HepG2 (cell line): ENCODE measurements around the gene TH. TPM values are rescaled to one million over a fixed set of nuclear protein-coding genes. Genes with fewer than 3 reads are reported as not detected.

Experiments
- ATAC-seq: fragments of 200-7000 bp; cut with Tn5 transposase; 3 replicates; pipeline ENCODE4 v1.9.1; 2020; ENCODE audit warnings: mild to moderate bottlenecking, moderate library complexity
- BruUV-seq: library from RNA; stranded (reverse); fragments of 400-500 nt; replicated peaks from 2 replicates; lab custom pipeline; 2021; lab: Mats Ljungman, UMichigan
- CTCF ChIA-PET: fragments of 300-600 bp; formaldehyde crosslinking; extraction: SDS; loops from one replicate; lab custom pipeline; 2021; ENCODE audit warnings: low total read pairs, inconsistent platforms, low intra/inter-chr PET ratio; lab: Yijun Ruan, JAX
- POLR2A ChIA-PET: fragments of 350-600 bp; sonication (Branson Sonifier 250); formaldehyde crosslinking; loops from one replicate; lab custom pipeline; 2020; ENCODE audit warnings: antibody characterized with exemption, inconsistent platforms; lab: Yijun Ruan, JAX
- DNase-seq: peaks from one replicate; pipeline ENCODE4 v3.0.0-alpha.2; 2015; ENCODE audit warnings: low spot score
- FAIRE-seq: peaks from 3 replicates; lab custom pipeline; 2011; peaks lifted over from hg19 to GRCh38; lab: Jason Lieb, UNC
- H2AFZ ChIP-seq: one replicate; pipeline ENCODE4 v1.6.1; 2011; ENCODE audit warnings: low read length, inconsistent platforms
- H3K27ac ChIP-seq: fragments of 300-600 bp; 3 replicates; pipeline ENCODE4 v1.8.0; 2011; ENCODE audit warnings: mixed run types, mild to moderate bottlenecking, mixed read lengths, low read length, inconsistent platforms; ENCODE audit not compliant: insufficient read depth; ENCODE audit errors: extremely low read length
- H3K27me3 ChIP-seq, 2 experiments: fragments of 200-600 bp in 1 of 2; 2 replicates in 1 of 2; 3 replicates in 1 of 2; pipeline versions ENCODE4 v1.6.0 to v1.8.0; 2011; ENCODE audit warnings: low read length in 2 of 2, mild to moderate bottlenecking in 2 of 2, moderate library complexity in 2 of 2, inconsistent platforms in 1 of 2; ENCODE audit not compliant: insufficient read depth in 2 of 2, control insufficient read depth in 1 of 2
- H3K36me3 ChIP-seq, 2 experiments: fragments of 200-600 bp in 1 of 2; replicated peaks in 1 of 2; 2 replicates in 1 of 2; 3 replicates in 1 of 2; pipeline versions ENCODE4 v1.5.1 to v1.8.0; 2011; ENCODE audit warnings: low read length in 2 of 2, inconsistent platforms in 1 of 2; ENCODE audit not compliant: insufficient read depth in 2 of 2, control insufficient read depth in 1 of 2
- H3K4me1 ChIP-seq: 2 replicates; pipeline ENCODE4 v1.5.1; 2012; ENCODE audit warnings: low read length, inconsistent platforms; ENCODE audit not compliant: insufficient read depth
- H3K4me2 ChIP-seq: 2 replicates; pipeline ENCODE4 v1.6.0; 2011; ENCODE audit warnings: low read depth, low read length, inconsistent platforms
- H3K4me3 ChIP-seq, 3 experiments: fragments of 200-600 bp in 1 of 3; sonication (generic), shearing (Covaris generic) in 1 of 3; replicated peaks in 1 of 3; 2 replicates each; pipeline ENCODE4 v1.5.1; 2011 to 2016; ENCODE audit warnings: low read length in 3 of 3, inconsistent platforms in 2 of 3, low read depth in 2 of 3, mild to moderate bottlenecking in 2 of 3, control low read depth in 1 of 3, mixed read lengths in 1 of 3; ENCODE audit not compliant: insufficient read depth in 1 of 3
- H3K79me2 ChIP-seq: one replicate; pipeline ENCODE4 v1.6.1; 2011; ENCODE audit warnings: low read length, inconsistent platforms; ENCODE audit not compliant: insufficient read depth
- H3K9ac ChIP-seq: 2 replicates; pipeline ENCODE4 v1.6.0; 2011; ENCODE audit warnings: mild to moderate bottlenecking, low read depth, low read length, inconsistent platforms; ENCODE audit not compliant: insufficient read depth
- H3K9me3 ChIP-seq: 2 replicates; pipeline ENCODE4 v1.5.1; 2012; ENCODE audit warnings: mild to moderate bottlenecking, low read length
- H4K20me1 ChIP-seq: 2 replicates; pipeline ENCODE4 v1.6.0; 2011; ENCODE audit warnings: inconsistent platforms, mild to moderate bottlenecking, low read length, moderate library complexity; ENCODE audit not compliant: insufficient read depth
- AHDC1 ChIP-seq: sonication (generic); formaldehyde crosslinking; IDR thresholded peaks from 2 replicates; pipeline ENCODE4 v1.5.1; 2020; ENCODE audit warnings: mild to moderate bottlenecking, missing genetic modification reagents, borderline replicate concordance
- ATF5 ChIP-seq: sonication (generic); formaldehyde crosslinking; IDR thresholded peaks from 2 replicates; pipeline ENCODE4 v1.4.0; 2020; ENCODE audit warnings: mild to moderate bottlenecking, low read depth, missing genetic modification reagents
- ERF ChIP-seq: IDR thresholded peaks from 2 replicates; pipeline ENCODE4 v1.6.1; 2018; ENCODE audit warnings: missing biosample characterization, missing genetic modification reagents
- FOXP1 ChIP-seq, 2 experiments: fragments of 450-650 bp in 1 of 2; IDR thresholded peaks; 2 replicates each; pipeline ENCODE4 v1.6.1; 2017 to 2018; ENCODE audit warnings: antibody characterized with exemption in 1 of 2
- MYPOP ChIP-seq: sonication (generic); formaldehyde crosslinking; IDR thresholded peaks from 2 replicates; pipeline ENCODE4 v1.8.1; 2023; ENCODE audit warnings: mild to moderate bottlenecking, moderate library complexity, missing genetic modification reagents
- TCF12 ChIP-seq, 2 experiments: fragments of 450-650 bp in 1 of 2; sonication (generic) in 1 of 2; formaldehyde crosslinking in 1 of 2; IDR thresholded peaks; 2 replicates each; pipeline versions ENCODE4 v1.6.1 to v1.8.0; 2017 to 2022; ENCODE audit warnings: antibody characterized with exemption in 1 of 2, mild to moderate bottlenecking in 1 of 2, missing genetic modification reagents in 1 of 2, moderate library complexity in 1 of 2
- ZFP82 ChIP-seq: sonication (generic); formaldehyde crosslinking; IDR thresholded peaks from 2 replicates; pipeline ENCODE4 v1.5.1; 2020; ENCODE audit warnings: mild to moderate bottlenecking, missing genetic modification reagents, borderline replicate concordance
- ZNF101 ChIP-seq: sonication (generic); formaldehyde crosslinking; IDR thresholded peaks from 2 replicates; pipeline ENCODE4 v1.4.0; 2020; ENCODE audit warnings: mild to moderate bottlenecking, low read depth, missing genetic modification reagents, borderline replicate concordance
- ZNF691 ChIP-seq: sonication (generic); formaldehyde crosslinking; IDR thresholded peaks from 2 replicates; pipeline ENCODE4 v1.4.0; 2020; ENCODE audit warnings: missing genetic modification reagents, low read depth, mild to moderate bottlenecking, borderline replicate concordance
- ZNF788 ChIP-seq: sonication (generic); formaldehyde crosslinking; IDR thresholded peaks from 2 replicates; pipeline ENCODE4 v1.5.0; 2020; ENCODE audit warnings: mild to moderate bottlenecking, missing genetic modification reagents, borderline replicate concordance
- WGBS: methylation state at CpG from one replicate; pipeline ENCODE4 v1.1.6; 2017; ENCODE audit warnings: low lambda C conversion rate; 5-methylcytosine and 5-hydroxymethylcytosine counted together
- in situ Hi-C: cut with HindIII; loops from 2 replicates; pipeline ENCODE4 v1.10.0; 2017; ENCODE audit warnings: low pct_unique_long_range_greater_than_20kb; ENCODE audit not compliant: extremely low pct_ligation_motif_present
- intact Hi-C: fragments of 100-400 bp; cut with micrococcal nuclease; formaldehyde crosslinking; loops from one replicate; pipeline ENCODE4 v1.10.0; 2022; ENCODE audit not compliant: unreplicated experiment
- polyA plus RNA-seq, 8 experiments: library from polyadenylated mRNA; depleted of rRNA in 3 of 8; stranded (reverse) in 7 of 8; unstranded in 1 of 8; fragments of >200 nt; fragmentation: Illumina TruSeq in 4 of 8; extraction: Trizol in 4 of 8; gene quantifications; 2 replicates each; pipeline versions ENCODE4 v1.2.1 to v1.2.3, GENCODE V29; 2011 to 2016; ENCODE audit warnings: low read depth in 4 of 8, missing spikeins in 1 of 8, mixed read lengths in 1 of 8; ENCODE audit not compliant: insufficient read depth in 1 of 8
- total RNA-seq, 5 experiments: library from RNA; depleted of rRNA; stranded (reverse); fragments of >200 nt; fragmentation: Illumina TruSeq; extraction: Trizol; gene quantifications; 2 replicates each; pipeline ENCODE4 v1.2.3, GENCODE V29; 2016; ENCODE audit warnings: low read depth in 1 of 5
- TF ChIP-seq, protein P1 (sequence below): sonication (generic); formaldehyde crosslinking; IDR thresholded peaks from 2 replicates; pipeline ENCODE4 v1.4.0; 2020; ENCODE audit warnings: mild to moderate bottlenecking, missing genetic modification reagents

Gene TH
- total and polyA plus RNA-seq, 2 of the 13 experiments (the other 11 are each of a cell fraction or from before 2014, with no cell fraction given): 0.36 TPM; not detected in 1

DNA sequence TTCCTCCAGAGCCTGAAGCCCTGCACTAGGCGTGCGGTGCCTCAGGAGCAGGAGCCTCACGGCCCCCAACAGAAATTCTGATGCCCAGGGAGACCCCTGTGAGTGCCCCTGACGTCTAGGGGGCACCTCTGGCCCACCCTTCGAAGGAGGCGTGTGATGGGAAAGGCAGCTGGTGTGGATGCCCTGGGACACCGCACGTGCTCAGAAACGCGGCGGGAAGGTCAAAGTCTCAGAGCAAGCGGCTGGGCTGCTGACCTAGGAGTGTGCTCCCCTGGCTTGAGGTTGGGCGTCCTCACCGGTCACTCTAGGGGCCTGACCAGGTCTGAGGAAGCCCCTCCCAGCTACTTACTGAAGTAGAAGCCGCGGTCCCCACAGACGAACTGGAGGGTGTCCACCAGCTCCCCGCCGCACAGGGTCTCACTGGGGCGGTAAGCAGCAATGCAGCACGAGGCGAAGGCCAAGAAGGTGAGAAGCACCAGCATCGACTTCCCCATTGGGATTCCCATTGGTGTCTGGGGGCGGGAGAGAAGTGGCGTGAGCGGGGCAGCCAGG lies 36.5 kb downstream of the TH start:
- Histone ChIP-seq H3K9me3 (no peaks in the 10 kb centered on the region), H3K27me3 (peaks cover 0 to 4% of the 10 kb centered on the region in 2 experiments; a peak in 2 of 5 replicates), H2AFZ (no peak overlapping the region), H3K4me1 (peaks cover 32% of the 10 kb centered on the region), H3K9ac (no peak overlapping the region), H3K36me3 (peaks cover 24 to 47% of the 10 kb centered on the region in 2 experiments; a peak in 4 of 5 replicates), H4K20me1 (peaks cover 70% of the 10 kb centered on the region), H3K27ac (peak overlapping the region; percentile 60), H3K4me3 (peak overlapping the region in 2 of 3 experiments; percentile 21 to 84; a peak in 4 of 6 replicates), H3K79me2 (peaks cover 17% of the 10 kb centered on the region), H3K4me2 (peak overlapping the region; percentile 75; the same call in 1 of the 2 replicates)
- 81% methylated on average over 23 of the region's 26 CpGs for WGBS
- intact Hi-C loops: no loop called here
- BruUV-seq: no TSS peak
- POLR2A ChIA-PET: interaction anchor here (0.5 to 6.5 kb wide), 5 partner anchors 94 to 187 kb away, joined by 3 to 39 read pairs (median 5); partner anchors contain the start of gene MRPL23
- DNase-seq (no peak), FAIRE-seq (no peak), ATAC-seq (no peak)
- CTCF ChIA-PET: no interaction called here
- in situ Hi-C loops: no loop called here
- no peak for TF ChIP-seq ERF (CRISPR knock-in tag)
- TF ChIP-seq ZNF788 (CRISPR knock-in tag): peak; percentile 6; the same call in 1 of the 2 replicates
- TF ChIP-seq ZFP82 (CRISPR knock-in tag): no peak
- peak; percentile 31; the same call in 1 of the 2 replicates for TF ChIP-seq ZNF691 (CRISPR knock-in tag)
- TF ChIP-seq, protein P1, sequence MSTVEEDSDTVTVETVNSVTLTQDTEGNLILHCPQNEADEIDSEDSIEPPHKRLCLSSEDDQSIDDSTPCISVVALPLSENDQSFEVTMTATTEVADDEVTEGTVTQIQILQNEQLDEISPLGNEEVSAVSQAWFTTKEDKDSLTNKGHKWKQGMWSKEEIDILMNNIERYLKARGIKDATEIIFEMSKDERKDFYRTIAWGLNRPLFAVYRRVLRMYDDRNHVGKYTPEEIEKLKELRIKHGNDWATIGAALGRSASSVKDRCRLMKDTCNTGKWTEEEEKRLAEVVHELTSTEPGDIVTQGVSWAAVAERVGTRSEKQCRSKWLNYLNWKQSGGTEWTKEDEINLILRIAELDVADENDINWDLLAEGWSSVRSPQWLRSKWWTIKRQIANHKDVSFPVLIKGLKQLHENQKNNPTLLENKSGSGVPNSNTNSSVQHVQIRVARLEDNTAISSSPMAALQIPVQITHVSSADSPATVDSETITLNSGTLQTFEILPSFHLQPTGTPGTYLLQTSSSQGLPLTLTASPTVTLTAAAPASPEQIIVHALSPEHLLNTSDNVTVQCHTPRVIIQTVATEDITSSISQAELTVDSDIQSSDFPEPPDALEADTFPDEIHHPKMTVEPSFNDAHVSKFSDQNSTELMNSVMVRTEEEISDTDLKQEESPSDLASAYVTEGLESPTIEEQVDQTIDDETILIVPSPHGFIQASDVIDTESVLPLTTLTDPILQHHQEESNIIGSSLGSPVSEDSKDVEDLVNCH (CRISPR knock-in tag): 0 out of 2 replicates have a peak, but pooled peaks have one; percentile 26
- no peak for TF ChIP-seq FOXP1 (IDR thresholded peaks at IDR 0.05)
- TF ChIP-seq FOXP1 (CRISPR knock-in tag; IDR thresholded peaks at IDR 0.05): no peak
- peak; percentile 31 for TF ChIP-seq AHDC1 (CRISPR knock-in tag)
- no peak for TF ChIP-seq TCF12 (IDR thresholded peaks at IDR 0.05)
- no peak for TF ChIP-seq TCF12 (CRISPR knock-in tag; IDR thresholded peaks at IDR 0.05)
- no peak for TF ChIP-seq MYPOP
- TF ChIP-seq ZNF101 (CRISPR knock-in tag): no peak
- 0 out of 2 replicates have a peak, but pooled peaks have one; percentile 10 for TF ChIP-seq ATF5
